ENCODE data around the gene COX4I2. TPM values are rescaled to one million over a fixed set of nuclear protein-coding genes. Genes with fewer than 3 reads are reported as not detected.
"Not testable (repeated sequence)": the region's sequence is repeated elsewhere in the genome, so short reads cannot be mapped to it uniquely, and the experiment has no call there.

Gene COX4I2
- polyA plus RNA-seq, 3 donors, result not detected

DNA sequence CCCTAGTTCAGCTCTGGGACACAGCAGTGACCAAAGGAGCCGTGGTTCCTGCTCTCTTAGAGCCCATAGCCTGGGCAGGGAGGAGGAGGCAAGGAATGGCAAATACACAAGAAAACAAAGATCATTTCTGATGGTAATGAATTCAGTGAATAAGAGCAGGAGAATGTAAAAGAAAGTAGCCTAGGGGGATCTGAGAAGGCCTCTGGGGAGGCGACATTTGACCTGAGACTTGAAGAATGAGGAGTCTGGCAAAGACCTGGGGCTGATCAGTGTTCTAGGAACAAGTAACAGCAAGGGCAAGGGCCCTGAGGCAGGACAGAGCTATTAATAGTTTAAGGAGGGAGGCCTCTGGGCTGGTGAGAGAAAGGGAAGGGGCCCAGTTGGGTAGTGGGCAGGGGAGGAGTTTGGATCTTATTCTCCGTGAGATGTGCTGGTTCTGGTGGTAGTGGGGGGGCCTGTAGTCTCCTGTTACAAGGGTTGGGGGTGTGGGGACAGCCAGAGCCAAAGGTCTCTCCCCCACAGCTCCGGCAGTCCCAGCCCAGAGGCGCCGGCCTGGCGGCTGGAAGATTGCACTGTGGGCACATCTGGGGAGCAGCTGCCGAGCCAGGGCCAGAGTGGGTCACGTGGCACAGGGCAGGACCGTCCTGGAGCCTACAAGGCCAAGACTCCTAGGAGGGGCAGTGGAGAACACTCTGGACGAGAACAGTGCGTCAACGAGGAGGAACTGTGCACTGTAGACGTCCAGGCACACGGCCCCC is 41.9 kb upstream of the COX4I2 start:
- intact Hi-C loops (cut with micrococcal nuclease), result no loop called here
- Histone ChIP-seq H3K9me3 (replicated peaks in 1 of 2; ENCODE audit: control insufficient read depth in 1 of 2, insufficient read depth in 1 of 2, low read length in 2 of 2) (no peaks in the 10 kb centered on the region), H3K27me3 (ENCODE audit: control insufficient read depth in 2 of 2, insufficient read depth in 2 of 2, low read length in 2 of 2) (no peaks in the 10 kb centered on the region), H3K27ac (ENCODE audit: low read depth in 1 of 2, low read length in 2 of 2) (no peak overlapping the region), H3K4me2 (replicated peaks; ENCODE audit: extremely low read depth, low read length, poor library complexity, severe bottlenecking) (no peak overlapping the region), H3K4me1 (ENCODE audit: control insufficient read depth in 1 of 2, insufficient read depth in 2 of 2, low read length in 2 of 2) (no peaks in the 10 kb centered on the region), H3K36me3 (replicated peaks in 1 of 2; ENCODE audit: control insufficient read depth in 1 of 2, insufficient read depth in 2 of 2, low read length in 2 of 2) (no peaks in the 10 kb centered on the region), H3K79me2 (ENCODE audit: insufficient read depth, low read length) (no peaks in the 10 kb centered on the region), H3K9ac (ENCODE audit: insufficient read depth, low read length, poor library complexity, severe bottlenecking) (no peak overlapping the region), H4K20me1 (ENCODE audit: insufficient read depth, low read length) (no peaks in the 10 kb centered on the region), H2AFZ (ENCODE audit: insufficient read depth, low read depth, low read length, poor library complexity, severe bottlenecking) (no peak overlapping the region), H3K4me3 (replicated peaks in 1 of 3; ENCODE audit: low read depth in 2 of 3, low read length in 3 of 3) (no peak overlapping the region)
- peaks cover 0 to 4% (median 2%) of the 10 kb centered on the region in 3 donors for H3K27me3 Mint-ChIP-seq (ENCODE audit: low read depth in 3 of 3)
- no peaks in the 10 kb centered on the region for H3K36me3 Mint-ChIP-seq
- DNase-seq, result no peak
- H3K4me3 Mint-ChIP-seq, result no peak overlapping the region
- H3K4me1 Mint-ChIP-seq, result peaks cover 9% of the 10 kb centered on the region
- H3K27ac Mint-ChIP-seq, result no peak overlapping the region
- peaks cover 0 to 4% (median under 1%) of the 10 kb centered on the region in 7 donors for H3K9me3 Mint-ChIP-seq
- no peak for TF ChIP-seq CTCF (IDR thresholded peaks at IDR 0.05)
- WGBS (ENCODE audit: insufficient coverage), result 78% methylated on average over 14 of the region's 15 CpGs

- DNase-seq; H3K4me2 ChIP-seq (replicated peaks; ENCODE audit: extremely low read depth, low read length, poor library complexity, severe bottlenecking); H3K27ac ChIP-seq (ENCODE audit: low read depth in 1 of 2, low read length in 2 of 2); H3K27ac Mint-ChIP-seq; H3K9me3 Mint-ChIP-seq; H4K20me1 ChIP-seq (ENCODE audit: insufficient read depth, low read length); H3K4me3 ChIP-seq (replicated peaks in 1 of 3; ENCODE audit: low read depth in 2 of 3, low read length in 3 of 3); H3K36me3 ChIP-seq (replicated peaks in 1 of 2; ENCODE audit: control insufficient read depth in 1 of 2, insufficient read depth in 2 of 2, low read length in 2 of 2); H3K4me1 Mint-ChIP-seq; H3K9me3 ChIP-seq (replicated peaks in 1 of 2; ENCODE audit: control insufficient read depth in 1 of 2, insufficient read depth in 1 of 2, low read length in 2 of 2); H2AFZ ChIP-seq (ENCODE audit: insufficient read depth, low read depth, low read length, poor library complexity, severe bottlenecking); H3K36me3 Mint-ChIP-seq; H3K9ac ChIP-seq (ENCODE audit: insufficient read depth, low read length, poor library complexity, severe bottlenecking); H3K4me3 Mint-ChIP-seq; H3K27me3 Mint-ChIP-seq (ENCODE audit: low read depth in 3 of 3); intact Hi-C loops (cut with micrococcal nuclease); H3K27me3 ChIP-seq (ENCODE audit: control insufficient read depth in 2 of 2, insufficient read depth in 2 of 2, low read length in 2 of 2); H3K4me1 ChIP-seq (ENCODE audit: control insufficient read depth in 1 of 2, insufficient read depth in 2 of 2, low read length in 2 of 2); H3K79me2 ChIP-seq (ENCODE audit: insufficient read depth, low read length): not testable (repeated sequence)
- WGBS (ENCODE audit: insufficient coverage), result 100% methylated on average over 3 of the region's 4 CpGs
Measured at GRCh38 chr20:31596412-31596715, 41.3 kb upstream of the COX4I2 start.
